Stimulated activated CD8-positive, alpha-beta memory T cell treated with anti-CD3 and anti-CD28 coated beads, Interleukin-4, amount 100 ng/mL, for 1 hour (primary cell): Measurements from ENCODE around the gene CFAP65.

Experiments
- DNase-seq, 2 donors: peaks; one replicate each; pipeline ENCODE4 v3.0.0-alpha.2; 2020; ENCODE audit warnings: low read depth in 2 of 2, low spot score in 1 of 2

CFAP65 gene

GRCh38 chr2:219017201-219017931, 23.9 kb downstream of the CFAP65 start:
- DNase-seq, result no peak

DNA sequence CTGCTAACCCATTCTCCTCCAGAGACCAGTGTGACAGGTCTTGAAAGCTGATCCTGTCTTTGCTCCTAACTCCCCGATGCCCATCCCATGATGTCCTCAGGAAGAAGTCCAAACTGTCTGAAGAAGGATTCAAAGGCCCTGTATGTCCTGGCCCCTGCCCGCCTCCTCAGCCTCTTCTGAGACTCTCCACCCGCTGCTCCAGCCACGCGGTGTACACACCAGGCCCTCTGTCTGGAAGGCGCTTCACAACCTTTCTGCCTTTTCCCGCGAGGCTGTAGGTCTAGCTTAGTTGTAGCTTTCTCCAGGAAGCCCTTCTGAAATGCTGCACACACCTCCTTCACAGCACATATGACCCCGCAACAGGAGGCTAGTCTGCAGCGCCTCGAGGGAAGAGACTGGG, 24.6 kb downstream of the CFAP65 start:
- no peak for DNase-seq

DNA sequence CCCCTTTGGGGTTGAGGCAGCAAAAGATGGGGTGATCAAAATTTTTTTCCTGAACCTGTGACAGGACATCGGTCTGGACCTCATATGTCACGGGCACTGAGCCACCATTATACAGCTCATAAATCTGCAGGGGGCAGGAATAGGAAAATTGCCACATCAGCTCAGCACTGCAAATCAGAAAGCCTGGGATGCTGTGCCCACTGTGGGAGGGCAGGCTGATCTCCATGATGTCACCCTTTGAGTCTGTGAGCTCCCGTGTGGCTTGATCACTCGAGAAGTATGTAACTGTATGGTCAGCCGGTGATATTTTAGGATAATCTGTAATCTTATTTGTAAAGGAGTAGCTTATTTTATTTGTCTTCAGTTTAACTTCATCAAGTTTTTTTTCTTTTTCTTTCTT, 30.4 kb downstream of the CFAP65 start:
- DNase-seq, result no peak

DNA sequence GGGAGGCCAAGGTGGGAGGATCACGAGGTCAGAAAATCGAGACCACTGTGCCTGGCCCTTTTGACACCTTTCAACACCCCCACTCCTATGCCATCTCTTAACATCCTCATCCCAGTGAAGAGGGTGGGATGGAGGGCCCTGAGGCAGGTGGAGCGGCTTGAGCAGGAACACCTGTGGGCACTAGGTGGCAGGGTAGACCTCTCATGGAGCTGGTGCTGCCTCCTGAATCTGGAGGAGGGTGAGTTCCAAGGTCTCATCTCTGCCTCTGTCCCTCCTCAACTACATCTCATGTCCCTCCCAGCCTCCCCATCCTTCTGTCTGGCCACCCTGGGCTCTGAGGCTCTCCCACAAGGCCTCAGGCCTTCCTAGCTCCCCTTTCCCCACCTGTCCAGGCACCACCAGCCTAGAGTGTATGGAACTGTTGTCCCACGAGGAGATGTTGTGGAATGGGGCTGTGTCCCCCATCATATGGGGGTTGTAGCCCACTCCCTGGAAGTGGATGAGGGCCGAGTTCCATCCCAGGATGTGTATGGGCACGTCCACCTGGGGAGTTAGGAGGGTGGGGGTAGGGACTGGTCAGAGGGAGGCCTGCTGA, 31.1 kb downstream of the CFAP65 start:
- no peak for DNase-seq

DNA sequence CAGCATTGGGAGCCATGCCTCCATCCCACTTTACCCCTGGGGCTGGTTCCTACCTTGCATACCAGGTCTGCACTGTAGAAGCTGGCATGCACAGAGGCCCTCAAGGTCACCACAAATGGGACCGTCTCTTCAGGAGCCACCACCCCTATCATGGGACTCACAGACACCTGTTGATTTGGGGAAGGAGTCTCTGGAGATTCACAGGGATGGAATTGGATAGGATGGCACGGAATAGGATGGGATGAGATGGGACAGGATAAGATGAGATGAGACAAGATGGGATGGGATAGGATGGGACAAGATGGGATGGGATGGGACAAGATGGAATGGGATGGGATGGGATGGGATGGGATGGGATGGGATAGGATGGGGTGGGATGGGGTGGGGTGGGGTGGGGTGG, 32.0 kb downstream of the CFAP65 start:
- no peak for DNase-seq

- DNase-seq, result no peak
Measured at GRCh38 chr2:219003979-219004378, 37.3 kb downstream of the CFAP65 start.

- no peak for DNase-seq
Measured at GRCh38 chr2:219003267-219003634, 38.1 kb downstream of the CFAP65 start.

DNA sequence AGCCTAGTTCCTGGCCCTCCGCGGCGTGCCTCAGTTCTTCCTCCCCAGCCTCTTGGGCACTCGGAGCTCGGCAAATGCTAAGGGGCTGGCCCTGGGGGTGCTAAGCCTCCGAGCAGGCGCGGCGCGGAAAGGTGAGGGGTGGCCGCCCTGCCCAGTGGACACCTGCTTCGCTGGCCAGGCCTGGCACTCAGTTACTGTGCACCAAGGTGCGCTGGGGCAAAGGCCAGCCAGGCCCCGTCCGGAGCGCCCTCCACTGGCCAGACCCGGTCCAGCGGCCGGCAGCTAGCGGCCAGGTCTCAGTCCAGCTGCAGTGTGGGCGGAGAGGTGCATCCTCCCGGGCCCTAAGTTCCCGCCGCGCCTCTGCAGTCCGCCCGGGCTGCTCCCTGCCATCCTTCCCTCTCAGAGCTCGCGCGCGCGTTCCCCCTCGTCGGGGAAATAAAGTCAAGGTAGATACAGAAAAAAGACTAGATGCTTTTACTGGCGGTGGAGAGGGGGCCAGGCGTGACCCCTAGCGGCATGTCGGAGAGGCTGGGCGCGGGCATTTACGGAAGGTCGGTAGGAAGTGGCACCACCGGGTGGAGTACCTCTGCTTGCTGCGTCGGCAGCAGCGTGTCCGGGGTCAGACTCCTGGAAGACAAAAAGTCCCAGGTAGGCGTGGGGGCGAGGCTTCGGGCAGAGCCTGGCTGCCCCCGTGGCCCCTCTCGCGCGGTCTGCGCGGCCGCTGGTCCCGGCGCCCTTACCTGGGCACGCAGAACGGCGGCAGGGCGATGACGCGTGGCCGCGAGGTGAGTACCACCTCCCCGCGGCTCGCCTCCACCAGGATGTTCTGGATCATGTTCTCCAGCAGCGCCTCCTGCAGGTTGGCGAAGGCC, 38.7 kb downstream of the CFAP65 start:
- no peak for DNase-seq

- no peak for DNase-seq
Measured at GRCh38 chr2:219001577-219002394, 39.5 kb downstream of the CFAP65 start.

DNA sequence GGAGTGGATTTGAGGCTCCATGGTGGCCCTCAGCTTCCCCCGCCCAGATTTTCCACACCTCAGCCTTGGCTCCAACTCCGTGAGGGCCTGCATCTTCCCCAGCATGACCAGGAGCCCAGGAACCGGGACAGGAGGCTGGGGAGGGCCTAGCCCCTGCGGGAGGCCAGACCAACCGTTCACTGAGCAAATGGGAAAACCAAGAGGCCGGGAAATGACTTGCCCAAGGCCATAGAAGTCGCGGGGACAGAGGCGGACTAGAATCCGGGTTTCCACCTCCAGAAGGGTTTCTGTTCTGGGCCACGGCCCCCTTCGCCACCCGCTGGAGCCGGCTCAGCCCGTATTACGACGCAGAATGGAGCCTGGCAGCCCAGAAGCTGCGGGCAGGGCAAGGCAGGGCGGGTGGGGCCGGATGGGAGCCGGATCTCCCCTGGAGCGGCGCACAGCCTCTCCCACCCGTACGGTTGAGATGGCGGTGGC, 40.2 kb downstream of the CFAP65 start:
- DNase-seq, result no peak

GRCh38 chr2:219000569-219000960, 40.8 kb downstream of the CFAP65 start:
- DNase-seq, result no peak

DNA sequence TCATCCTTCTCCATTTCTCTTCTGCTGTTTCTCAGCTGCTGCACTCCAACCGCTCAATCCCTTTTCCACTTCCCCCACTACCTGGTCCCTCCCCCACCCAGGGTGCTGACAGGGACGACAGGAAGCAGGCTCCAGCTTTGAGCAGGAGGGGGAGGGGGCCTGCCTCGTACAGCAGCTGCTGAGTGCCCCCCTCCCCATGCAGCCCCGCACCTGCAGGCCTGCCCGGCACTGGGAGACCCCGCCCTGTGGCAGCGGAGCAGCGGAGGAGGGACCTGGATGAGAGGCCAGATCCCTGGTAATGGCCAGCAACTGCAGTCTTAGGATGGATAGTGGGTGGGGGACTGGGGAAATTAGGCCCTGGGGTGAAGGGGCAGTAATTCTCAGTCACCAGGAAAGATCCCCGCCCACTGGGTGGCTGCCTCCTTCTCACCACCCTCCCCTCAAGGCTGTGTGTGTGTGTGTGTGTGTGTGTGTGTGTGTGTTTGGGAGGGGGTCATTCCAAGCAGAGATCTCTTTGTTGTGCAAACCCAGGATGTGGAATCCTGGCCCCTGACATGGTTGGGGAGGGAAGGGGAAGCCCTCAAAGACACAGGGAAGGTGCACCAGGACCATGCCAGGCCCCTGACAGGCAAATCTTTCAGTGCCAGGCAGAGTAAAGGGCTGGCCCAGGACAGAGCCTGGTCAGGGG, 41.3 kb downstream of the CFAP65 start:
- DNase-seq, result no peak

DNA sequence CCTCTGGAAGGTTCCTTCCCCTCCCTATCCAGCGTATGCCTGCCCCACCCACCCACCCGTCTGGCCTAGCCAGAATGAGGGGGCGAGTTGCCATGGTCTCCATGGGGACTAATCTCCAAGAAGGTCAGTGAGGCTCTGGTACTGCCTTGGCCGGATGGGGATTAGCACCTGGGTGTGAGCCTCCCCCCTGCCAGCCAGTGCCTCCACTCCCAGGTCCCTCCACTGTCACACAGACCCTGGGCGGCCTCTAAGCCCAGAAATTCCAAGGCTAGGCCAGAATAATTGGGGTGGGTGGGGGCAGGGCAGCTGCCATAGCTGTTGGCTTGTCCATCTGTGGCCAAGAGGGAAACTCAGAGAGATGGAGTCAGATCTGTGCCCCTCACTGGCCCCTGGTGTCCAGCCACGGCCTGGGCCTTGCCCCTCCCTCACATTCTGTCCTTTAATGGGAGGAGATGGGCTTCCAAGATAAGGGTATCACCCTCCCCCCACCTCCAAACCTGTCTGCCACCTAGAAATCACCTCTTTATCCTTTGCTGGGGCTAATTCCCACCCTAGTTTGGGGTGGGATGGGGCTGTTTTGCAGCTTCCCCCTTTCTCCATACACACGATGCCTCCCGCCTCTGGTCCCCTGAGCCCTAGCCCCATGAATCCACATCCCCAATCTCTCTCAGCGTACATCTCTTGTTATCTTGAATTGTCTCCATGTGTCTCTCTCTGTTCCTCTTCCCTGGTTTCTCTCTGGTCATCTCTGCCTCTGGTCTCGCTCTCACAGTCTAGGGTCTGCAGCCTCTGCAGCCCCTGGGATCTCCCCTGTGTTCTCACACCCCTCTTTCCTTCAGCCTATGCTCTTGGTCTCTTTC, 42.1 kb downstream of the CFAP65 start:
- no peak for DNase-seq

GRCh38 chr2:218998414-218999002, 42.8 kb downstream of the CFAP65 start:
- DNase-seq, result no peak

- no peak for DNase-seq
Measured at GRCh38 chr2:218997731-218998130, 43.6 kb downstream of the CFAP65 start.

- no peak for DNase-seq
Measured at GRCh38 chr2:218996937-218997336, 44.4 kb downstream of the CFAP65 start.

GRCh38 chr2:218995972-218996711, 45.2 kb downstream of the CFAP65 start:
- DNase-seq, result peak; percentile 55 to 58

DNA sequence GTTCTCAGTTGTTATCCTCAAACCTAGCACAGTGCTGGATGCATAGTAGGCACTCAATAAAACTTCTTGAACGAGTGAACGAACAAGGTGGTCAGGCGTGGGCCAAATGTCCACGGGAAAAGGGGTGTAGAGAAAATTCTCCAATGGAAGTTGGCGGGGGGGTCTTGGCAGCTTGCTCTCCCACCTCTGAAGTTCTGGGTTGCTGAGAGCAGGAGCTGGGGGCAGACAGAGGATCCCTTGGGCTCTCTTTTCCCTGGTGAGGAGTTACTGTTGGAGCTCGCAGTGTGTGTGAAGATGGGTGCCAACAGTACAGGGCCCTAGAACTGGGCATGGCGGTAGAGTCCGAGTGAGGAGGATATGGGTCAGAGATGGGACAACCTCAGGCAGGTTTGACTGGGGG, 45.8 kb downstream of the CFAP65 start:
- no peak for DNase-seq
